GM19193 (cell line): ENCODE measurements around the gene EXOC4.

ENCODE experiments used
- POLR2A ChIP-seq: IDR thresholded peaks from 4 replicates; pipeline ENCODE4 v1.6.1; 2011; ENCODE audit not compliant: insufficient read depth, insufficient read length; ENCODE audit errors: extremely low read depth

The EXOC4 gene

DNA sequence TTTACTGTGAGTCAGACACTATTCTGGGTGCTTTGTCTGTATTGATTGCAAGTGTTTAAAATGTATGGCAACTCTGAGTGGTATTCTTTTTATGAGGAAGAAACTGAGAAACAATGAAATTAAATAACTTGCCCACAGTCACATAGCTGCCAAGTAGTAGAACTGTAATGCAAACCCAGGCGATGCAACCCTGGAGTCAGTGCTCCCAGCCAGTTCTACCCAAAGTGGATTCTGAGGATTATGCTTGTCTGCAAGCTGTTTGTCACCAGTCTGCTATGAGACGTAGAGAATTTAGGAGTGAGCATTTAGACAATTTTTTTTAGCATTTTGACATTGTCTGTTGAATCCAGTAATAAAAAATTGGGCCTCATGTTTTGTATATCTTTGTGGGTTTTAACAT is 568.3 kb downstream of the EXOC4 start:
- TF ChIP-seq POLR2A: no peak

DNA sequence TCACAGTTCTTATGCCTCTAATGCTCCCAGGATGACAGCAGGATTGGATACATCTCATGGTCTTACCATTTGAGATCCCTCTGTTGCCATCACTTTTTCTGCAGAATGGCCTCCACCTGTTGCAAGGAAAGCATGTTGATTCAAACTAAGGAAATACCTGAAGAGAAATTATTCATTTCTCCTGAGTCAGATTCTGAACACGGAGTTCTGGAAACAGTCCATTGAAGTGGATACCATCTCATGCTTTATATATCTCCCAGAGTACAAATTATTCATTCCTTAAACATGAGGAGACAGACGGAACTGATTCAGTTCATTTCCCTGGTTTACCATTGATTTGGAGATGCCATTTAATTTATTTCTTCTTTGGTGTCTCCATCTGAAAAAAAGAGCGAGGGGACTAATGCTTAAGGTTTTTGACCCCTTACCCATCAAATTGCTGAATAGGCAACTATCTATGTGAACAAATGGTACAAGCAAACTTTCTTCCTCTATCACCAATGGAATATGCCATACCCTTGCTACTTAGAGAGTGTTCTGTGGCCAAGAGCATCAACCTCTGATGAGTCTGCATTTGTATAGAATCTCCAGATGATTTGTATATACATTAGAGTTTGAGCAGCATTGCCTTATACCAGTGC is 569.2 kb downstream of the EXOC4 start:
- TF ChIP-seq POLR2A: no peak

GRCh38 chr7:133822868-133823552 is 570.1 kb downstream of the EXOC4 start:
- TF ChIP-seq POLR2A: no peak

DNA sequence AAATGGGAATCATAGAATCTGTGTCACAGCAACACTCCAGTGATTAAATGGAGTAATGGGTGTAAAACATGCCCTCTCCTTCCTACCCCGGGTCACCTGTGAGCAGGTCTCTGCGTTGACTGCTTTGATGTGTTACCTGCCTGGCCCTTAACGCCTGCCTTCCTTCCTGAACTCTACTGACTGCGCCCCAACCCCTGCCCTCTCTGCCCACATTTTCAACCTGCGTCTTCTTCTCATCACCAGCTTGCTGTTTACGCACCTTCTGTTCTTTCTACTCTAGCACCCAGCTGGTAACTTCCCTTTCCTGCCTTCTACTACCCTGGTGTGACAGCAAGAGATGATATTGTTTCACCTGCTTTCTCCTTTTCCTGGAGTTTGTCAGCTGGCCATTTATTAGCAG is 571.3 kb downstream of the EXOC4 start:
- TF ChIP-seq POLR2A: no peak

- no peak for TF ChIP-seq POLR2A
These were observed 575.1 kb downstream of the EXOC4 start for GRCh38 chr7:133827707-133828623.

DNA sequence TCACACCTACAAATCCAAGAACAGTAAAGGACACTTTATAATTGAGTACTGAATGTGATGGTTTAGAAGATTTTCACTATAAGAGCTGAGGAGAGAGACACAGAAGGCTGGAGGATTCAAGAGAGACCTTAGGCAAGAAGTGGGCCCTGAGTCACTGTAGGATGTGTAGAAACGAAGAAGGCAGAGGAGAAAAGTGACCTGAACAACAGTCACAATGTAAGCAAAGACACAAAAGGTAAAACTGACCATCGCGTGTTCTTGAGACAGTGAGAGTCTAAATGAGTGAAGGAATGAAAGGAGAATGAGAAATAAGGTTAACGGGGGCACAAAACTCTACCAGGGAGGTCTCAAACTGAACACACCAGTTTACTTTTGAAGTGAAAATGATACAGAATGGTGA is 576.0 kb downstream of the EXOC4 start:
- no peak for TF ChIP-seq POLR2A

- no peak for TF ChIP-seq POLR2A
These were observed 576.5 kb downstream of the EXOC4 start for GRCh38 chr7:133829336-133829897.

GRCh38 chr7:133830081-133830480 is 577.2 kb downstream of the EXOC4 start:
- TF ChIP-seq POLR2A: no peak

DNA sequence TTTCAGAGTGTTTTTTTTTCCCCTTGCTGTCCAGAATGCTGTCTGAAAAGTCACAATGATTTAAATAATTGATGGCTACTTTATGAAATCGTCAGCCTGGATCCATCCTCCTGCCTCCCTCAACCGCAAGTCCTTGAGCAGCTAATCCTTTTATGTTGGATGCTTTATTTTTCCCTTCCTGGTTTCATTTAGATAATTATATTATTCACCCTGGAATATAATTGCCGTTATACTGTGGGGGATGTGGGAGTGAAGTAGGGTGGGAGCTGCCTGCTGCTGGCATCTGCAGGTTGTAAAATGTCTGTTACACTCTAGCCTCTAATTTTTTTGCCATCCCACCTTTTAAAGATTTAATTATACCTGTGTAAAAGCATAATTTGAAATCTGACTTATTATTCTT is 583.8 kb downstream of the EXOC4 start:
- TF ChIP-seq POLR2A: no peak

DNA sequence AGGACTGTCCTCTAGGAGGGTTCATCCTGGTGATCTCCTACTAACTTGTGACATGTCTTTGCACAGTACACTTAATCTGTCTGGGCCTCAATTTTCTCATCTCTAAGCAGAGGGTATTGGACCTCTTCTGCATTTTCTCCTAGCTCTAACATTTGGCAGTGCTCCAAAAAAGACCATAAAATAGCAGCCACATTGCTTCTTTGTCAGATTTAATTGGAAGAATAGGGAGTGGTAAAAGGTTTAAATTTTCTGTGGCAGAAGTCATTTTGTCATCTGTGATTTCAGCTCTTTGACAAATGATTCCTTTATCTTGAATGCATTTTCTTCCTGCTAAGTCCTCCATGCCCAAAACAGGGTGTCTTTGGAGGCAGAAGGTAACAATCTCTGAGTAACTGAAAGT is 584.3 kb downstream of the EXOC4 start:
- TF ChIP-seq POLR2A: no peak

- no peak for TF ChIP-seq POLR2A
These were observed 586.2 kb downstream of the EXOC4 start for GRCh38 chr7:133839121-133839520.

DNA sequence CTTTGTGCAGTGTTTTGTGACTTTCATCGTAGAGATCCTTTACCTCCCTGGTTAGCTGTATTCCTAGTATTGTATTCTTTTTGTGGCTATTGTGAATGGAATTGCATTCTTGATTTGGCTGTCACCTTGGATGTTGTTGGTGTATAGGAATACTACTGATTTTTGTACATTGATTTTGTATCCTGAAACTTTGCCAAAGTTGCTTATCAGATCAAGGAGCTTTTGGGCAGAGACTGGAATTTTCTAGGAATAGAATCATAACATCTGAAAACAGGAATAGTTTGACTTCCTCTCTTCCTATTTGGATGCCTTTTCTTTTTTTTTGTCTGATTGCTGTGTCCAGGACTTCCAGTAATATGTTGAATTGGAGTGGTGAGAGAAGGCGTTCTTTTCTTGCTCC is 590.5 kb downstream of the EXOC4 start:
- TF ChIP-seq POLR2A: no peak

DNA sequence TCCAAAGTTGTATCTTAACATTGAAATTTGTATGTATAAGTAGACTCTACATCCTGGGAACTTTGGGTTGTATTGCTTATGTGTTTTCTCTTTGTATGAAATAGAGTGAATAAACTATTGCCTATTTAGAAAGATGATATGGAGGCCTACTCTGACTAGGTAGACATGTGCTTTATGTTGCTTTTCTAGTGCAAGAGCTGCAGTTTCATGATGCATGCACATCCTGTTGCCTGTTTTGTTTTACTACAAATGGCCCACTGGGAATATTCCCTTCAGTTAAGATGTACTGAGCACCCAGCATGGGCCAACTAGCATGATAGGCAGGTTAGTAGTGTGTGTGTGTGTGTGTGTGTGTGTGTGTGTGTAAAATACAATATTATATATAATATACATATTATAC is 592.1 kb downstream of the EXOC4 start:
- TF ChIP-seq POLR2A: no peak

GRCh38 chr7:133846203-133846945 is 593.5 kb downstream of the EXOC4 start:
- TF ChIP-seq POLR2A: no peak

DNA sequence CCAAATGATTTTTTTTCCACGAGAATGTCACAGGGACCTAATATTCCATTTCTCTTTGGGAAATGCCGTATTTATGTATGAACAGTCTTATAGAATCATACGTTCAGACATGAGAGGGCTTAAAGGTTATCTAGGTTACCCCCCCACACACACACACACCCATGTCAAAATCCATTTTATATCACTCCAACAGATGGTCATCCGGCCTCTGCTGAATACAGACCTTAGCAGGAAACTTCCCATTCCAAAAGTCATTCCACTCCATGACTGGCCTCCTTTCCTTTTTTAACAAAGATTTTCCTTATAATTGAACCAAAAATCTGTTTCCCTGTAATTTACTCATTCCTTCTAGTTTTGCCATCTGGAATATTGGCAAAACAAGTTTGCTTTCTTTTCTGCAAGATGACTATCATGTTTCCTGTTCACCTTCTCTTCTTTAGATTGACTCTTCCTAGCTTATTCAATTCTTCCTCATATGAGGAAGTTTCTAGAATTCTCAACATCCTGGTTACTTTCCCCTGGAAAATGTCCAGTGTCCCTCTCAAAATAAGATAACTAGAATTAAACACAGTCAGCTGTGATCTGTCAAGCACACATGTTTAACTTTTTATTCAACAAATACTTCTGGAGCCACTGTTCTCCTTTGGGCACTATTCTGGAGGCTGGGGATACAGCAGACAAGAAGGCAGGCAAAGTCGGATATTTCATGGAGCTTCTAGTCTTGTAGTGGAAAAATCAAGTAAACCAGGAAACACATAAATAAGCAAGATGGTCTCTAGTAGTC is 597.8 kb downstream of the EXOC4 start:
- no peak for TF ChIP-seq POLR2A

GRCh38 chr7:133851411-133851810 is 598.5 kb downstream of the EXOC4 start:
- TF ChIP-seq POLR2A: no peak
